ENCODE data around the gene MIDN.

DNA sequence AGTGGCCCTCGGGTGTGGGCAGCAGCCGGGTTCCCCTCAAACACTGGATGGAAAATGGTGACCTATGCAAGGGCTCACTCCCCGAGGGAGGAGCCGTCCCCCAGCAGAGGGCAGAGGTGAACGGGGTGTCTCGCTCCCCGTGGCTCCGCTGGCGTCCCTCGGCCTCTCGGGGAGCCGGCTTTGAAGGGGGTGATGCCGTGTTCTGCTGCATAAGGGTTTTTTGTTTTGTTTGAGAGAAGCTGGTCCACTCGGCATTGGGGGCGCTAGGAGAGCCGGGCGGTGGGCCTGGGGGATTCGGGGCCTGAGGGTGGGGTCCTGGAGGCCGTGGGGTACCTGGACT is 41.3 kb downstream of the MIDN start:
- TF ChIP-seq, protein P1, sequence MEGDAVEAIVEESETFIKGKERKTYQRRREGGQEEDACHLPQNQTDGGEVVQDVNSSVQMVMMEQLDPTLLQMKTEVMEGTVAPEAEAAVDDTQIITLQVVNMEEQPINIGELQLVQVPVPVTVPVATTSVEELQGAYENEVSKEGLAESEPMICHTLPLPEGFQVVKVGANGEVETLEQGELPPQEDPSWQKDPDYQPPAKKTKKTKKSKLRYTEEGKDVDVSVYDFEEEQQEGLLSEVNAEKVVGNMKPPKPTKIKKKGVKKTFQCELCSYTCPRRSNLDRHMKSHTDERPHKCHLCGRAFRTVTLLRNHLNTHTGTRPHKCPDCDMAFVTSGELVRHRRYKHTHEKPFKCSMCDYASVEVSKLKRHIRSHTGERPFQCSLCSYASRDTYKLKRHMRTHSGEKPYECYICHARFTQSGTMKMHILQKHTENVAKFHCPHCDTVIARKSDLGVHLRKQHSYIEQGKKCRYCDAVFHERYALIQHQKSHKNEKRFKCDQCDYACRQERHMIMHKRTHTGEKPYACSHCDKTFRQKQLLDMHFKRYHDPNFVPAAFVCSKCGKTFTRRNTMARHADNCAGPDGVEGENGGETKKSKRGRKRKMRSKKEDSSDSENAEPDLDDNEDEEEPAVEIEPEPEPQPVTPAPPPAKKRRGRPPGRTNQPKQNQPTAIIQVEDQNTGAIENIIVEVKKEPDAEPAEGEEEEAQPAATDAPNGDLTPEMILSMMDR (IDR thresholded peaks at IDR 0.05), result no peak
- TF ChIP-seq POLR2AphosphoS5 (IDR thresholded peaks at IDR 0.05), result no peak

Data from breast epithelium (tissue), 3 donors.